ENCODE results near the gene HSD3B7. TPM values are rescaled to one million over a fixed set of nuclear protein-coding genes. Genes with fewer than 3 reads are reported as not detected.
A peak's percentile ranks its signal among the peaks of the same experiment; 100 is the strongest.

Gene HSD3B7
- total and polyA plus RNA-seq, 2 of the 4 experiments (the other 2 are of a cell fraction): 8.5 to 11.3 TPM

- peak overlapping the region; percentile 24; the same call in 1 of the 2 replicates for H2AK5ac ChIP-seq (ENCODE audit: low read depth, low read length)
- ATAC-seq (ENCODE audit: low read depth): no peak
- H4K20me1 ChIP-seq (ENCODE audit: insufficient read depth, low read length): no peaks in the 10 kb centered on the region
- no peak overlapping the region for H3K14ac ChIP-seq (replicated peaks; ENCODE audit: low read depth, low read length)
- H3K79me1 ChIP-seq (ENCODE audit: low read depth in 1 of 2, low read length in 2 of 2): peaks cover 0 to 14% of the 10 kb centered on the region in 2 experiments; a peak in 1 of 4 replicates
- no peak overlapping the region for H4K8ac ChIP-seq (ENCODE audit: low read depth in 2 of 2, low read length in 2 of 2)
- peaks cover 9% of the 10 kb centered on the region for H3K9me1 ChIP-seq (ENCODE audit: insufficient read depth, low read length)
- H3K27ac ChIP-seq (ENCODE audit: insufficient read depth, low read length): no peak overlapping the region
- no peak overlapping the region for H3K4me3 ChIP-seq (ENCODE audit: insufficient read depth, low read depth, low read length)
- WGBS, 2 experiments (ENCODE audit: extremely low coverage in 2 of 2, insufficient read length in 1 of 2): 91% methylated on average over 12 of the region's 29 CpGs; no CpG with 5 or more reads in 1 of the 2 experiments
- H2AK9ac ChIP-seq (replicated peaks; ENCODE audit: low read depth, low read length, poor library complexity): no peak overlapping the region
- no peak overlapping the region for H2AFZ ChIP-seq (replicated peaks; ENCODE audit: low read length, poor library complexity)
- no peak overlapping the region for H2BK20ac ChIP-seq (ENCODE audit: low read depth, low read length)
- no peak overlapping the region for H3K18ac ChIP-seq (ENCODE audit: low read depth, low read length)
- dilution Hi-C loops (cut with HindIII; ENCODE audit: low sequenced_read_pairs, unreplicated experiment): no loop called here
- no peak overlapping the region for H3K23ac ChIP-seq (ENCODE audit: low read depth, low read length)
- BruUV-seq (replicated peaks): no TSS peak
- no peaks in the 10 kb centered on the region for H3K27me3 ChIP-seq (ENCODE audit: control insufficient read depth, insufficient read depth, low read length)
- ChIA-PET POLR2A (ENCODE audit: unreplicated experiment) (no interaction called here), CTCF (no interaction called here)
- H3K36me3 ChIP-seq (ENCODE audit: control insufficient read depth, insufficient read depth, low read length): 0 out of 2 replicates have a peak, but pooled peaks cover 3% of the 10 kb centered on the region
- no peak overlapping the region for H4K91ac ChIP-seq (ENCODE audit: insufficient read depth, low read depth, low read length)
- H2BK15ac ChIP-seq (ENCODE audit: low read depth, low read length): no peak overlapping the region
- no peaks in the 10 kb centered on the region for H3K9me3 ChIP-seq (ENCODE audit: control insufficient read depth, insufficient read depth, low read length)
- no peak for TF ChIP-seq MAZ (IDR thresholded peaks at IDR 0.05; ENCODE audit: borderline replicate concordance, low read depth, low read length)
- no peak for TF ChIP-seq CTCF (conservative IDR thresholded peaks at IDR 0.05; ENCODE audit: low read depth, low read length)
- intact Hi-C loops (cut with micrococcal nuclease): no loop called here
- DNase-seq: no peak
- H4K5ac ChIP-seq (ENCODE audit: low read depth, low read length): no peak overlapping the region
- H3K9ac ChIP-seq (ENCODE audit: low read depth, low read length): no peak overlapping the region
- no peak overlapping the region for H3K4ac ChIP-seq (ENCODE audit: low read depth, low read length)
- peaks cover 15% of the 10 kb centered on the region for H3K4me1 ChIP-seq (ENCODE audit: control insufficient read depth, insufficient read depth, low read length)
- no peak overlapping the region for H3K56ac ChIP-seq (ENCODE audit: extremely low read depth, insufficient read depth, low read length)
- no peak overlapping the region for H3K4me2 ChIP-seq (ENCODE audit: low read depth, low read length)
- in situ Hi-C loops (cut with MboI; ENCODE audit: low sequenced_read_pairs): loop anchor here (10.0 to 25.0 kb wide), 2 partner anchors 452 to 719 kb away; partner anchors contain the start of gene ZNF843
- no peak overlapping the region for H2BK120ac ChIP-seq (ENCODE audit: low read depth, low read length)
- no peak overlapping the region for H2BK5ac ChIP-seq (ENCODE audit: low read depth, low read length, poor library complexity, severe bottlenecking)
These were observed 8.2 kb downstream of the HSD3B7 start for GRCh38 chr16:30992931-30993816.
